Stimulated activated naive CD8-positive, alpha-beta T cell treated with anti-CD3 and anti-CD28 coated beads, Interleukin-15, amount 100 ng/mL, for 72 hours (primary cell): ENCODE data around the gene SLX1A.
"Not testable (repeated sequence)": the region's sequence is repeated elsewhere in the genome, so short reads cannot be mapped to it uniquely, and the experiment has no call there.

Experiments used
- ATAC-seq: fragments of 150-1000 bp; cut with Tn5 transposase; 2 replicates; pipeline ENCODE4 v1.10.0; 2021; ENCODE audit warnings: mild to moderate bottlenecking, moderate library complexity
- DNase-seq, 2 donors: peaks; one replicate each; pipeline ENCODE4 v3.0.0; 2021 to 2022
- H3K27ac Mint-ChIP-seq, 2 donors: one replicate each; pipeline ENCODE4 v1.8.0; 2022; ENCODE audit warnings: mild to moderate bottlenecking in 2 of 2, mixed read lengths in 2 of 2, moderate library complexity in 2 of 2
- H3K27me3 Mint-ChIP-seq: one replicate; pipeline ENCODE4 v1.8.0; 2022; ENCODE audit warnings: mixed read lengths
- H3K4me1 Mint-ChIP-seq: one replicate; pipeline ENCODE4 v1.8.0; 2022; ENCODE audit warnings: mild to moderate bottlenecking, mixed read lengths
- H3K4me3 Mint-ChIP-seq, 2 donors: one replicate each; pipeline ENCODE4 v1.8.0; 2022; ENCODE audit warnings: mild to moderate bottlenecking in 2 of 2, mixed read lengths in 2 of 2, moderate library complexity in 1 of 2
- H3K9me3 Mint-ChIP-seq, 2 donors: one replicate each; pipeline ENCODE4 v1.8.0; 2022; ENCODE audit warnings: mixed read lengths in 2 of 2

SLX1A gene

GRCh38 chr16:30193615-30194014 is at the start of gene SLX1A, which contains the start of gene BOLA2B:
Gene SLX1A, plus strand, starts transcription at chr16:30193875. Its CDS starts 210 bp downstream, at chr16:30194085.
Gene BOLA2B, minus strand, starts transcription at chr16:30193666. Its CDS starts 71 bp downstream, at chr16:30193595.
- not testable (repeated sequence) for H3K27me3 Mint-ChIP-seq, H3K4me3 Mint-ChIP-seq, H3K27ac Mint-ChIP-seq, H3K9me3 Mint-ChIP-seq, DNase-seq, H3K4me1 Mint-ChIP-seq
- ATAC-seq = peak; percentile 90

- H3K27ac Mint-ChIP-seq = no peak overlapping the region
- no peak for ATAC-seq
These were observed 49.7 kb upstream of the SLX1A start for GRCh38 chr16:30144017-30144416.

GRCh38 chr16:30144917-30145316 is 48.8 kb upstream of the SLX1A start:
- Mint-ChIP-seq H3K27ac (no peak overlapping the region), H3K27me3 (no peaks in the 10 kb centered on the region), H3K4me3 (no peak overlapping the region)

More at GRCh38 chr16:30144017-30144416, 49.7 kb upstream of the SLX1A start:
- Mint-ChIP-seq H3K27me3 (no peaks in the 10 kb centered on the region), H3K4me1 (peaks cover 33% of the 10 kb centered on the region), H3K9me3 (no peaks in the 10 kb centered on the region), H3K4me3 (no peak overlapping the region)
- no peak for DNase-seq

GRCh38 chr16:30145657-30146056 is 48.0 kb upstream of the SLX1A start:
- Mint-ChIP-seq H3K4me1 (peaks cover 19% of the 10 kb centered on the region), H3K27me3 (no peaks in the 10 kb centered on the region), H3K27ac (no peak overlapping the region), H3K4me3 (no peak overlapping the region), H3K9me3 (peaks cover 5 to 8% of the 10 kb centered on the region in 2 donors)
- no peak for ATAC-seq
- no peak for DNase-seq

More at GRCh38 chr16:30144917-30145316, 48.8 kb upstream of the SLX1A start:
- peaks cover 5 to 7% of the 10 kb centered on the region in 2 donors for H3K9me3 Mint-ChIP-seq
- no peak for DNase-seq
- ATAC-seq = no peak
- peaks cover 24% of the 10 kb centered on the region for H3K4me1 Mint-ChIP-seq

GRCh38 chr16:30147843-30148510 is 45.7 kb upstream of the SLX1A start:
- no peaks in the 10 kb centered on the region for H3K27me3 Mint-ChIP-seq
- H3K4me3 Mint-ChIP-seq = no peak overlapping the region
- H3K4me1 Mint-ChIP-seq = peaks cover 8% of the 10 kb centered on the region
- ATAC-seq (no peak), DNase-seq (no peak)
- peaks cover 5 to 8% of the 10 kb centered on the region in 2 donors for H3K9me3 Mint-ChIP-seq
- no peak overlapping the region for H3K27ac Mint-ChIP-seq

- DNase-seq (no peak), ATAC-seq (no peak)
- H3K4me3 Mint-ChIP-seq = no peak overlapping the region
- no peaks in the 10 kb centered on the region for H3K4me1 Mint-ChIP-seq
- peaks cover 5 to 8% of the 10 kb centered on the region in 2 donors for H3K9me3 Mint-ChIP-seq
- H3K27me3 Mint-ChIP-seq = no peaks in the 10 kb centered on the region
- no peak overlapping the region for H3K27ac Mint-ChIP-seq
These were observed 44.3 kb upstream of the SLX1A start for GRCh38 chr16:30149250-30149930.

GRCh38 chr16:30151091-30151490 is 42.6 kb upstream of the SLX1A start:
- H3K4me1 Mint-ChIP-seq = no peaks in the 10 kb centered on the region
- H3K9me3 Mint-ChIP-seq = peaks cover 5 to 8% of the 10 kb centered on the region in 2 donors
- no peak overlapping the region for H3K4me3 Mint-ChIP-seq
- no peak for ATAC-seq
- H3K27me3 Mint-ChIP-seq = no peaks in the 10 kb centered on the region
- DNase-seq = no peak
- no peak overlapping the region for H3K27ac Mint-ChIP-seq

- no peak for ATAC-seq
These were observed 41.2 kb upstream of the SLX1A start for GRCh38 chr16:30152517-30152916.

GRCh38 chr16:30155188-30155587 is 38.5 kb upstream of the SLX1A start:
- no peaks in the 10 kb centered on the region for H3K27me3 Mint-ChIP-seq
- H3K9me3 Mint-ChIP-seq = no peaks in the 10 kb centered on the region
- H3K27ac Mint-ChIP-seq = peak overlapping the region in 1 of 2 donors; percentile 27
- ATAC-seq = no peak
- no peak for DNase-seq
- H3K4me1 Mint-ChIP-seq = no peaks in the 10 kb centered on the region
- no peak overlapping the region for H3K4me3 Mint-ChIP-seq

More at GRCh38 chr16:30152517-30152916, 41.2 kb upstream of the SLX1A start:
- Mint-ChIP-seq H3K27ac (peak overlapping the region in 1 of 2 donors; percentile 66), H3K4me1 (no peaks in the 10 kb centered on the region), H3K27me3 (no peaks in the 10 kb centered on the region), H3K9me3 (peaks cover 5 to 8% of the 10 kb centered on the region in 2 donors), H3K4me3 (no peak overlapping the region)
- no peak for DNase-seq

GRCh38 chr16:30157214-30157613 is 36.5 kb upstream of the SLX1A start:
- no peaks in the 10 kb centered on the region for H3K27me3 Mint-ChIP-seq
- H3K4me1 Mint-ChIP-seq = no peaks in the 10 kb centered on the region
- no peak for ATAC-seq

GRCh38 chr16:30163538-30163937 is 30.1 kb upstream of the SLX1A start:
- Mint-ChIP-seq H3K27me3 (no peaks in the 10 kb centered on the region), H3K4me1 (peaks cover 29% of the 10 kb centered on the region), H3K4me3 (no peak overlapping the region), H3K27ac (no peak overlapping the region), H3K9me3 (no peaks in the 10 kb centered on the region)
- ATAC-seq (no peak), DNase-seq (no peak)

More at GRCh38 chr16:30157214-30157613, 36.5 kb upstream of the SLX1A start:
- no peak for DNase-seq
- no peak overlapping the region for H3K27ac Mint-ChIP-seq
- H3K9me3 Mint-ChIP-seq = no peaks in the 10 kb centered on the region
- H3K4me3 Mint-ChIP-seq = no peak overlapping the region

GRCh38 chr16:30166202-30166902 is 27.3 kb upstream of the SLX1A start:
- Mint-ChIP-seq H3K27ac (peak overlapping the region in 1 of 2 donors; percentile 58), H3K9me3 (no peaks in the 10 kb centered on the region), H3K27me3 (no peaks in the 10 kb centered on the region), H3K4me3 (peak overlapping the region; percentile 3 to 41), H3K4me1 (peaks cover 29% of the 10 kb centered on the region)
- DNase-seq (no peak), ATAC-seq (peak; percentile 81)

GRCh38 chr16:30168746-30169145 is 24.9 kb upstream of the SLX1A start:
- H3K9me3 Mint-ChIP-seq, ATAC-seq, H3K4me3 Mint-ChIP-seq, DNase-seq, H3K27me3 Mint-ChIP-seq, H3K27ac Mint-ChIP-seq: not testable (repeated sequence)
- peaks cover 29% of the 10 kb centered on the region for H3K4me1 Mint-ChIP-seq

GRCh38 chr16:30169416-30169815 is 24.3 kb upstream of the SLX1A start:
- H3K27me3 Mint-ChIP-seq, ATAC-seq, DNase-seq, H3K9me3 Mint-ChIP-seq, H3K4me3 Mint-ChIP-seq, H3K27ac Mint-ChIP-seq: not testable (repeated sequence)
- peaks cover 29% of the 10 kb centered on the region for H3K4me1 Mint-ChIP-seq

- not testable (repeated sequence) for H3K27ac Mint-ChIP-seq, H3K27me3 Mint-ChIP-seq, H3K4me3 Mint-ChIP-seq, ATAC-seq, H3K9me3 Mint-ChIP-seq, DNase-seq
- H3K4me1 Mint-ChIP-seq = peaks cover 23% of the 10 kb centered on the region
These were observed 23.5 kb upstream of the SLX1A start for GRCh38 chr16:30170145-30170544.

GRCh38 chr16:30173054-30173453 is 20.6 kb upstream of the SLX1A start:
- Mint-ChIP-seq H3K27ac (no peak overlapping the region), H3K4me3 (no peak overlapping the region), H3K4me1 (no peaks in the 10 kb centered on the region), H3K9me3 (no peaks in the 10 kb centered on the region), H3K27me3 (no peaks in the 10 kb centered on the region)
- ATAC-seq (no peak), DNase-seq (no peak)
